ENCODE measurements around the gene ADAR.

The ADAR gene

GRCh38 chr1:154558720-154559465, 49.1 kb downstream of the ADAR start:
- peak; percentile 98 to 99 (median 99) for DNase-seq (ENCODE audit: low read depth in 3 of 3, low spot score in 1 of 3)

GRCh38 chr1:154557939-154558719, 49.9 kb downstream of the ADAR start, which contains the start of gene UBE2Q1:
TSS of gene UBE2Q1 (minus strand) at chr1:154558662. CDS start at chr1:154558553, 109 bp downstream.
- peak in 1 of 3 donors; percentile 19 for DNase-seq (ENCODE audit: low read depth in 3 of 3, low spot score in 1 of 3)

GRCh38 chr1:154557248-154557938, 50.6 kb downstream of the ADAR start:
- no peak for DNase-seq (ENCODE audit: low read depth in 3 of 3, low spot score in 1 of 3)

GRCh38 chr1:154556422-154556821, 51.6 kb downstream of the ADAR start:
- no peak for DNase-seq (ENCODE audit: low read depth in 3 of 3, low spot score in 1 of 3)

DNA sequence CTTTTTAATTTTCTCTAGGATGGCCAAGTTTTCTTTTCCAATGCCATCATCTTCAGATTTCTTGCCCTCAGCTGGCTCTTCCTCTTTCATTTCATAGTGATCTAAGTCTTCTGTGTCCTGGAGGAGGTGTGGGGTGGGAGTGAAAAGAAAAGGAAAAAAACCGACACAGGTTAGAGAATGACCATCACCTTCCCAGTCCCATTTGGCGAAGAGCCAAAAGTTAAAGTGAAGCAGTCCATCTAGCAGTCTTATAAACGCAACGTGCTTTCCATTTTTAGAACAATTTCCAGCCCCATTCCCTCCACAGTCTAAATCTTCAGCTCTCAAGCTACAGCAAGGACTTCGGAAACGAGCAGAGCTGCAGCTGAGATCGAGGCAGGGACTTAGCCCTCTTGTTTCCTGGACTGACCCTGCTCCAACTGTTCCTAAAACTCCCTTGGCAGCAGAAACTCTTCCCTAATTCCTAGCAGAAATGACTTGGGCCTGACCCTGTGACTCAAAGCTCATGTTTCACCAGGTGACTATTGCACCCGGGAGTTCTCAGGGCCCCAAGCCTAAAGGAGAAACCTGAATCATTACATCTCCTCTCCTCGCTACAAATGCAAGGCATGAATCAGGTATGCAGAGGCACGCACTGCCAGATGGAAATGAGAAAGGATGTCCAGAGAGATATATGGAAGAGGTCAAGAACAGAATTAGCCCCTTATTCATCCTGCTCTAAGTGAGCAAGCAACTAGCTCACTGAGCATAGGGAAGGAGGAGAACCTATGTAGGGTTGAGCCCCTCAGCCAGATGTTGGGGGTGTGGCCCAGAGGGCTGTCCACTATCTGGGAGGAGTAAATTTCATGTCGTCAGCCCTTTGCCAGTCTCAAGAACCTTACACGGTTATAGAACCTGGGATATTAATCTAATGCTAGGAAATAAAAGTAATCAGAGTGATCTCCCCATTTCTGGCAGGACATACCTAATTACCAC, 54.6 kb downstream of the ADAR start:
- DNase-seq (ENCODE audit: low read depth in 3 of 3, low spot score in 1 of 3): no peak

DNA sequence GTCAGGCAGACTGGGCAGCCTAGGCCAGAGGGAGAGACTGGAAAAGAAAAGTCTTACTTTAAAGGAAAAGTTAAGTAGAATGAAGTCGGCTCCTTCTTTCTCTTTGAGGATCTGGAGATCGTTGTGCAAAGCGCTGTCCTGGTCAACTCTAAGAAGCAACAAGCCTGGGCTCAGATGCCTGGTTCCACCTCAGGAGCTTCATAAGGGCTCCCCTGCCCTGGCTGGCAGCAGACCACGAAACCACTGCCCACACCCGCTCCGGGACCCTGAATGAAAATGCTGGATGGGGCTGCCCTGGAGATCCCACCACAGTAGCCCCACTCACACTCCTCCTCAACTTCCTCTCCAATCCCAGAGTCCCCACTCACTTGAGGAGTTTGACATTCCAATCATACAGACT, 56.0 kb downstream of the ADAR start:
- no peak for DNase-seq (ENCODE audit: low read depth in 3 of 3, low spot score in 1 of 3)

DNA sequence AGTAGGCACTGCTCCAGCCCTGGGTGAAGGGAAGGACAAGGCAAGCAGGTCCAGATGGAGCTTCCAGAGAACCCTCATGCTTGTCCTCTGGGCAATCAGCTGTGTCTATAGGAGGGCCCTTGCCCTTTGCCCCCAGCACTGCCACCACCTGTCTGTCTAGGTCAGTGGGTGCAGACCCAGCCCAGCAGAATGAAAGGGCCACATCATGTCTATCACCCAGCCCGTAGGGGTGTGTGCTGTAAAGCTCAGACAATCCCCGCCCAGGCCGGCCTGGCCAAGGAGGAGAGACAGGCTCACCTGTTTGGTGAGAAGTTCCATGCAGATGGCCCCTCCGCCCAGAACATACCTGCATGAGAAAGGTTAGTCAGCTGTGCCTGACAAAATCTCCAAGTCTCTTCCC, 56.5 kb downstream of the ADAR start:
- DNase-seq (ENCODE audit: low read depth in 3 of 3, low spot score in 1 of 3): no peak

DNA sequence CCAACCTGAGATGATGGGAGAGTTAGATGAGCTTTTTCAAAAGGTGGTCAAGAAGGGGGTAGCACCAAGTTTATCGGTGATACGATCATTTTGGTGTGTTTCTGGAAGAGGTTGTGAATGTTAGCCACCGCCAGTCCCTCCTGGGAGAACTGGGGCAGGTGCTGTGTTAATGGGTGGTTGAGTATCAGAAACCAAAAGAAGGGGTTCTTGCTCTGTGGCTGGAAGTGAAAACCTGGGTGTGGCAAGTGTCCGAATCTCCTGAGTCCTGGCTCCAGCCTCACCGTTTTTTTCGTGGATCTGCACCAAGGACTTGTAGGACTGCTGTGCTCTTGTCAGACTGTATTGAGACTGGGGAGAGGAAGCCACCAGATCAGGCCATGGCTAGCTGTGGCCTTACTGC, 57.3 kb downstream of the ADAR start:
- DNase-seq (ENCODE audit: low read depth in 3 of 3, low spot score in 1 of 3): no peak

- no peak for DNase-seq (ENCODE audit: low read depth in 3 of 3, low spot score in 1 of 3)
Measured at GRCh38 chr1:154550070-154550469, 57.9 kb downstream of the ADAR start.

DNA sequence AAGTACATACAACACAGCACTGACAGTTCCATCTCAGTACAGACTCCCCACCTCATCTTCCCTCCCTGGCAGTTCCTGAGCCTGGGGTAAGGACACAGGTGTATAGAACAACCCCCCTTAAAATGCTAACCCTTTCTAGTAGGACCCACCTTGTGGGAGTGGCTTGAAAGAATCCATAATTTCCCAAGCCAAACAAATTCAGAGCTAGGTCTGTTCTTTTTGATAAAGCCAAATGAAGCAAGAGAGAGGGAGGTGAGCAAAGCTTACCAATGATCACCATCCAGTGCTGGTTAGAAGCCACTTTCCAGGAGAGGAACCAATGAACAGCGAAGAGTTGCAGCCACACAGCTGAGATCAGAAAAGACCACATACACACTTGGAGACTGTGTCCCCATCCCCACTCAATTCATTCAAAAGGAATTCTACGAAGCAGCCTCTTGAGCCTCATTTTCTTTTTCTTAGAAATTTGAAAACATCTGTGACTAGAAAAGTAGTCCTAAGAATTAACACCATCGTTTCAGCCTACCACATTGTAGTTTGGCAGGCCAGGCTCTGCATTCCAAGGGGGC, 58.7 kb downstream of the ADAR start:
- no peak for DNase-seq (ENCODE audit: low read depth in 3 of 3, low spot score in 1 of 3)

DNA sequence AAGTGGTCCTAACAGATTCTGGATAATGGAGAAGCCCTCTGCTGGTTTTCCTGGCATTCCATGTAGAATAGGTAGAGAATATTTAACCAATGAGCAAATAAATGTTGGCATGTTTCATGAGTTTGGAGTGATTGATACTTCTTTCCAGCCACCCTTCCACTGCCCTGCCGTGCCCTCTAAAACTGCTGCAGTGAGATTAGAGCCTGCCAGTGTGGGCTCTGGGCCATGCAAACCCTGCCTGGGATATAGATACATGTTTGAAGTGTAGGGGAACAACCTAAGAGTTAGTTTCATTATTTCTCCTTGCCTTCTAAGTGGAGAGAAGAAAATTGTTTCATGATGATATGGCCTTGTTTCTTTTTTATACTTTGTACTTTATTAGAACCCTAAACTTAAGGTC, 60.0 kb downstream of the ADAR start:
- no peak for DNase-seq (ENCODE audit: low read depth in 3 of 3, low spot score in 1 of 3)

- no peak for DNase-seq (ENCODE audit: low read depth in 3 of 3, low spot score in 1 of 3)
Measured at GRCh38 chr1:154547105-154547732, 60.8 kb downstream of the ADAR start.

- DNase-seq (ENCODE audit: low read depth in 3 of 3, low spot score in 1 of 3): peak in 2 of 3 donors; percentile 20 to 24
Measured at GRCh38 chr1:154546264-154547063, 61.5 kb downstream of the ADAR start.

- no peak for DNase-seq (ENCODE audit: low read depth in 3 of 3, low spot score in 1 of 3)
Measured at GRCh38 chr1:154541231-154541630, 66.8 kb downstream of the ADAR start.

DNA sequence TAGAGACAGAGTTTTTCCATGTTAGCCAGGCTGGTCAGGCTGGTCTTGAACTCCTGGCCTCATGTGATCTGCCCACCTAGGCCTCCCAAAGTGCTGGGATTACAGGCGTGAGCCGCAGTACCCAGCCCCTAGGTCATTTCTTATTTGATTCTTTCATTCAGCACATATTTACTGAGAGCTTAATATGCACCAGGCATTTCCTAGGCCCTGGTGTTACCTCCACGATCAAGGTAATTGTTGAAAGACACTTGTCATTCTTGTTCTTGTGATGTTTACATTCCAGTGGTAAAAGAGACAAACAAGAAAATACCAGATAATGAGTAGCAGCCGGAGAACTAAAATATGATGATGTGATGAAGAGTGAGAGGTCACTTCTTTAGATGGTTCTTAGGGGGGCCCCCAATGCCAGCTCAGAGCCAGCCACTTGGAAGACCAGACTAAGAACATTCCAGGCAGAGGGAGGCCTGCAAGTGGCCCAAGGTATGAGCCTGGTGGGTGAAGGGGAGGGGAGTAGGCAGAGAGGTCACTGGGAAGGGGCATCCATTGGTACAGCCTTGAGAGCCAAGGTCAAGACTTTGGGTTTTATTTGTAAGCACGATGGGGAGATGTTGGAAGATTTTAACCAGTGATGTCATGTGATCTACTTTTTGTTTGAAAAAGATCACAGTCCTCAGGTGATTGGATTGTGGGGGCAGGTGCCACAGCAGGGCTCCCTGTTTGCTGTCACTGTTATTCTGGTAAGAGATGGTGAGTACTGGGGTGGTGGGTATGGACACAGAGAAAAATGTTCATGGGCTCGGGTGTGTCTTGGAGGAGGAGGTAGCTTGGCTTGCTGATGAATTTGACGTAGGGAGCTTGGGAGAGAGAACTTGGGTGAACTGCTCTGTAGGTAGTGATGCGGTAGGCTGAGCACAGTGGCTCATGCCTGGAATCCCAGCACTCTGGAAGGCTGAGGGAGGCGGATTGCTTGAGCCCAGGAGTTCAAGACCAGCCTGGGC, 68.2 kb downstream of the ADAR start:
- DNase-seq (ENCODE audit: low read depth in 3 of 3, low spot score in 1 of 3): no peak

DNA sequence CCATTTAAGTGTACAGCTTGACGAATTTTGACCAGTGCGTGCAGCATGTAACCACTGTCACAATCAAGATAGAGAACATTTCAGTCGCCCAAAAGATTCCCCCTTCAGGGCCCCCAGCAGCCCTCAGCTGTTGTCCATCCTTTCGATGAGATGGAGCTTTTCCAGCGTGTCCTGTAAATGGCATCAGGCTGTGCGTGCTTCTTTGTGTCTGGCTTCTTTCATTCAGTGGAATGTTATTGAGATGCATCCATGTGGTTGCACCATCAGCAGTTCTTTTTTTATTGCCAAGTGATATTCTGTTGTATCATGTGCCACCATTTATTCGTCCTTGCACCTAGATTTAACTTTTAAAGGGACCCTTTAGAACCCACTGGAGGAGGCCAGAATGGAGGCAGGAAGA, 71.4 kb downstream of the ADAR start:
- no peak for DNase-seq (ENCODE audit: low read depth in 3 of 3, low spot score in 1 of 3)

DNA sequence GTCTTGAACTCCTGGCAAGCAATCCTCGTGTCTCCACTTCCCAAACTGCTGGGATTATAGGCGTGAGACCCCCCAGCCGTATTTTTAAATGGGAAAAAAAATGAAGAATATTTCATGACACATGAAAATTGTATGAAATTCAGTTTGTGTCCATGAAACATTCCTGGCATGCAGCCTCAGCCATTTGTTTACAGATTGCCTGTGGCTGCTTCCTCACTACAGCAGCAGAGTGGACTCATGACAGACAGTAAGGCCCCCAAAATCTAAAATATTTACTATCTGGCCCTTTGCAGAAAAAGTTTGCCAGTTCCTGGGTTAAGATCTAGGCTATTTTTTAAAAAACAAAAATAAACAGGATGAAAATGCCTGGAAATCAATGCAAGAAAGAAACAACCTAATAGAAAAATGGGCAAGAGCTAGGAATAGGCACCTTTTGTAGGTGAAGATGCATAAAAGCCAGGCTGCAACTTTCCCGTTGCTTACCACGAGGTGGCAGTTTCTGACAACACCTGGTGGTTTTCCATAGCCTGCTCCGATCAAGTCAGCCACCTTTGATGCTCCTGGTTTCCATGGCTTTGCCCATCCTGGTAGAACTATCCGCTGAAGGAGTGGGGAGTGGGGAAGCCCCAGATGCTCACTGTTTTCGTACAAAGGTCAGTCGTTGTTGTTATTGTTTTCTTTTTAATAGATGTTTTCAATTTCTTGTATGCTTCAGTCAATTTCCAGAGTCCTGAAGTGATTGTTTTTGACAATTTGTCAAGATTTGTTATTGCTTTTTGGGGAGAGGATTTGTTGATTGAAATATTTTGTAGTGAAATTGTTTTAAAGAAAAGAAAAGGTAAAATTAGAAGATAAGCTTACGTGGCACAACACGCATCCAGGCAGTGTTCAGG, 73.8 kb downstream of the ADAR start:
- DNase-seq (ENCODE audit: low read depth in 3 of 3, low spot score in 1 of 3): no peak

Data from stimulated activated CD4-positive, alpha-beta T cell treated with anti-CD3 and anti-CD28 coated beads, TNF-alpha, amount 100 ng/mL, for 1 hour (primary cell).